Measurements from ENCODE around the gene C20orf202.
"Not testable (repeated sequence)": the region's sequence is repeated elsewhere in the genome, so short reads cannot be mapped to it uniquely, and the experiment has no call there.

Gene C20orf202

DNA sequence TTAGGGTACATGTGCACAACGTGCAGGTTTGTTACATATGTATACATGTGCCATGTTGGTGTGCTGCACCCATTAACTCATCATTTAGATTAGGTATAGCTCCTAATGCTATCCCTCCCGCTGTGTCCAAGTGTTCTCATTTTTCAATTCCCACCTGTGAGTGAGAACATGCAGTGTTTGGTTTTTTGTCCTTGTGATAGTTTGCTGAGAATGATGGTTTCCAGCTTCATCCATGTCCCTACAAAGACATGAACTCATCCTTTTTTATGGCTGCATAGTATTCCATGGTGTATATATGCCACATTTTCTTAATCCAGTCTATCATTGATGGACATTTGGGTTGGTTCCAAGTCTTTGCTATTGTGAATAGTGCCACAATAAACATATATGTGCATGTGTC, 47.0 kb downstream of the C20orf202 start:
- DNase-seq = not testable (repeated sequence)

DNA sequence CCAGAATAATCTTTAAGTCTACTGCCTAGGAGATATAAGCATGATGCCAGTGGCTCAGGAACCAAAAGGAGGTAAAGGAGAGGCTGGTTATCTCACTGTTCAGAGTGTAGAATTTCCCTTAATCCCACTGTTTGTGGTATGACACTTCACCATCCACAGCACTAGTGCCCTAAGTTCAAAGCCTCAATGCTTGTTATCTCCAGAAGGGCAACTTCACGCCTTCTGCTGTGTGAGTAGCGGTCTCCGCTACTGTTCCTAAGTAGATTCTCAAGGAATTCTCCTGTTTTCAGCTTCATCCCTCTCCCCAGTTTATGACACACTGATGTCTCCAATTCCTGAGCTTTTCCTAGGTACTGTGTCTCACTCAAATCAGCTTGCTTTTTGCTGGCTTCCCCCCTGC, 49.2 kb downstream of the C20orf202 start:
- no peak for DNase-seq

DNA sequence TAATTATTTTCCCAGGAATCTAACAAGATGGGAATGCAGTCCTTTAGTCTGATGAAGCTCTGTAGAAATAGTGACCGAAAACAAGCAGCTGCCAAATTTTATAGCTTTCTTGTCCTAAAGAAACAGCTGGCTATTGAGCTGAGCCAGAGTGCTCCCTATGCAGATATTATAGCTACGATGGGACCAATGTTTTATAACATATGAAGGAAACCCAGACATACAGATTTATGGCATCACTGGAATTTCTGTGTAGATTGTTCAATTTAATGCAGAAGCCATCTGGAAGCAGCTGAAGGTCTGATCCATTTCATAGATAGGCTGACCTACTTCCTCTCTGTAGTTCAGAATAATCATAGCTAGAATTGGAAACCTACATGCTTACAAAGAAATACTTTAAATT, 51.0 kb downstream of the C20orf202 start:
- DNase-seq = no peak

DNA sequence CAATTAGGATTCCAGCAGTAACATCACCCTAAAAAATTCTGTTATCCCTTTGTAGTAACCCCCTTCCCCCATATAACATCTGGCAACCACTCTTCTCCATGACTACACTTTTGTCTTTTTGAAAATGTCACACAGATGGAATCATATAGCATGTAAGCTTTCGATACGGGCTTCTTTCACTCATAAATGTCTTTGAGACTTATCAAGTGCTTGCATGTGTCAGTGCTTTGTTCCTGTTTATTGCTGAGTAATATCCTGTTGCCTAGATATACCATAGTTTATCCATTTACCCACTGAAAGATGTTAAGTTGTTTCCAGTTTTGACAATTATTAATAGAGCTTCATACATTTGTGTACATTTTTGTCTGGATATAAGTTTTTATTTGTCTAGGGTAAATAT, 52.4 kb downstream of the C20orf202 start:
- peak in 1 of 3 donors; percentile 28 for DNase-seq
